Smooth muscle cell (in vitro differentiated cells): ENCODE measurements around the gene TMEM161A. TPM values are rescaled to one million over a fixed set of nuclear protein-coding genes. Genes with fewer than 3 reads are reported as not detected.
A peak's percentile ranks its signal among the peaks of the same experiment; 100 is the strongest.
"Not testable (repeated sequence)": the region's sequence is repeated elsewhere in the genome, so short reads cannot be mapped to it uniquely, and the experiment has no call there.

Experiments
- DNase-seq: peaks from one replicate; lab custom pipeline; 2025; ENCODE audit not compliant: unreplicated experiment; lab: John Stamatoyannopoulos, UW
- H2AFZ ChIP-seq: fragments of 200-600 bp; sonication (generic); 2 replicates; pipeline ENCODE4 v1.6.0; 2016; ENCODE audit warnings: antibody characterized with exemption, low read depth, mild to moderate bottlenecking
- H3F3A ChIP-seq: fragments of 200-600 bp; sonication (generic); 2 replicates; pipeline ENCODE4 v1.6.0; 2017; ENCODE audit warnings: antibody characterized with exemption, low read depth
- H3K27ac ChIP-seq: fragments of 200-600 bp; sonication (generic); 2 replicates; pipeline ENCODE4 v1.5.1; 2016; ENCODE audit warnings: low read depth, mild to moderate bottlenecking
- H3K27me3 ChIP-seq: fragments of 200-600 bp; sonication (generic); 2 replicates; pipeline ENCODE4 v1.6.1; 2016; ENCODE audit warnings: low read depth, mild to moderate bottlenecking
- H3K36me3 ChIP-seq: fragments of 200-600 bp; sonication (generic); 2 replicates; pipeline ENCODE4 v1.5.1; 2016; ENCODE audit warnings: low read depth
- H3K4me1 ChIP-seq: fragments of 200-600 bp; sonication (generic); 2 replicates; pipeline ENCODE4 v1.5.1; 2016; ENCODE audit warnings: low read depth
- H3K4me2 ChIP-seq: fragments of 200-600 bp; sonication (generic); 2 replicates; pipeline ENCODE4 v1.6.0; 2016; ENCODE audit warnings: mild to moderate bottlenecking
- H3K4me3 ChIP-seq: fragments of 200-600 bp; sonication (generic); 2 replicates; pipeline ENCODE4 v1.5.1; 2016; ENCODE audit warnings: mild to moderate bottlenecking
- H3K79me2 ChIP-seq: fragments of 200-600 bp; sonication (generic); 2 replicates; pipeline ENCODE4 v1.6.0; 2016; ENCODE audit warnings: low read depth, mild to moderate bottlenecking
- H3K9ac ChIP-seq: fragments of 200-600 bp; sonication (generic); 2 replicates; pipeline ENCODE4 v1.6.0; 2016; ENCODE audit warnings: low read depth
- H3K9me3 ChIP-seq: fragments of 200-600 bp; sonication (generic); replicated peaks from 2 replicates; pipeline ENCODE4 v1.5.1; 2016; ENCODE audit warnings: low read depth
- H4K20me1 ChIP-seq: fragments of 200-600 bp; sonication (generic); 2 replicates; pipeline ENCODE4 v1.6.0; 2016; ENCODE audit warnings: low read depth
- CTCF ChIP-seq: fragments of 200-600 bp; sonication (generic); IDR thresholded peaks from 2 replicates; pipeline ENCODE4 v1.5.1; 2017; ENCODE audit warnings: borderline replicate concordance, mild to moderate bottlenecking, antibody characterized with exemption; ENCODE audit not compliant: insufficient read depth, poor library complexity, severe bottlenecking
- WGBS: methylation state at CpG from one replicate; pipeline ENCODE4 v1.1.7; 2016; ENCODE audit warnings: low lambda C conversion rate; 5-methylcytosine and 5-hydroxymethylcytosine counted together
- polyA plus RNA-seq: library from polyadenylated mRNA; unstranded; fragments of >200 nt; fragmentation: Nextera tagmentation; extraction: Ambion mirVana; gene quantifications from 2 replicates; pipeline ENCODE4 v1.2.1, GENCODE V29; 2016
- total RNA-seq: library from RNA; depleted of rRNA; stranded (reverse); fragments of >200 nt; gene quantifications from 2 replicates; pipeline ENCODE4 v1.2.3, GENCODE V29; 2014

Gene TMEM161A
- total and polyA plus RNA-seq, 2 experiments from 2014 or later = 30.3 to 47.8 TPM

GRCh38 chr19:19140476-19140875 is 2.2 kb upstream of the TMEM161A start:
- Histone ChIP-seq H3K27me3 (no peaks in the 10 kb centered on the region), H3K4me2 (no peak overlapping the region), H3K4me1 (peaks cover 3% of the 10 kb centered on the region), H3K79me2 (peaks cover 9% of the 10 kb centered on the region), H3K9me3 (no peaks in the 10 kb centered on the region), H3K4me3 (no peak overlapping the region), H2AFZ (no peak overlapping the region), H3K36me3 (no peaks in the 10 kb centered on the region), H3K9ac (no peak overlapping the region), H3F3A (no peaks in the 10 kb centered on the region), H4K20me1 (no peaks in the 10 kb centered on the region), H3K27ac (no peak overlapping the region)
- TF ChIP-seq CTCF = no peak
- DNase-seq = no peak
- 67% methylated on average over 5 of the region's 5 CpGs for WGBS

- DNase-seq = no peak
- Histone ChIP-seq H2AFZ (no peak overlapping the region), H3K27ac (no peak overlapping the region), H3K4me3 (no peak overlapping the region), H3K4me1 (peaks cover 3% of the 10 kb centered on the region), H3K9ac (no peak overlapping the region), H3K4me2 (no peak overlapping the region), H4K20me1 (no peaks in the 10 kb centered on the region), H3K79me2 (peaks cover 9% of the 10 kb centered on the region), H3K9me3 (no peaks in the 10 kb centered on the region), H3F3A (no peaks in the 10 kb centered on the region), H3K36me3 (no peaks in the 10 kb centered on the region), H3K27me3 (no peaks in the 10 kb centered on the region)
- no peak for TF ChIP-seq CTCF
- WGBS = 45% methylated on average over 5 of the region's 5 CpGs
Observed at GRCh38 chr19:19139876-19140229, 1.6 kb upstream of the TMEM161A start.

GRCh38 chr19:19137556-19138108 is 646 bp downstream of the TMEM161A start:
- 45% methylated on average over 20 of the region's 25 CpGs for WGBS
- Histone ChIP-seq H3K4me2 (peak overlapping the region; percentile 93), H3K36me3 (no peaks in the 10 kb centered on the region), H3K4me3 (peak overlapping the region; percentile 78), H3F3A (no peaks in the 10 kb centered on the region), H3K27ac (no peak overlapping the region), H4K20me1 (no peaks in the 10 kb centered on the region), H2AFZ (peak overlapping the region; percentile 97), H3K9me3 (no peaks in the 10 kb centered on the region), H3K79me2 (peaks cover 9% of the 10 kb centered on the region), H3K27me3 (no peaks in the 10 kb centered on the region), H3K4me1 (peaks cover 3% of the 10 kb centered on the region), H3K9ac (peak overlapping the region; percentile 86)
- TF ChIP-seq CTCF = no peak
- no peak for DNase-seq

GRCh38 chr19:19135713-19136112 is 2.6 kb downstream of the TMEM161A start:
- H3K27me3 ChIP-seq, DNase-seq: not testable (repeated sequence)
- WGBS = 93% methylated on average over 6 of the region's 6 CpGs

More at GRCh38 chr19:19135713-19136112, 2.6 kb downstream of the TMEM161A start:
- H3F3A ChIP-seq, H3K36me3 ChIP-seq, H4K20me1 ChIP-seq, H3K27ac ChIP-seq, H3K79me2 ChIP-seq, H3K4me1 ChIP-seq, H3K4me3 ChIP-seq, H3K9me3 ChIP-seq, H3K4me2 ChIP-seq, H3K9ac ChIP-seq, H2AFZ ChIP-seq: not testable (repeated sequence)
